WTC11 (cell line): Measurements from ENCODE around the gene PIGV.

Experiments
- CREB1 ChIP-seq: sonication (generic); formaldehyde crosslinking; IDR thresholded peaks from 2 replicates; pipeline ENCODE4 v1.8.0; 2023; ENCODE audit warnings: mild to moderate bottlenecking, missing genetic modification reagents
- CTCF ChIP-seq: fragments of 200-600 bp; IDR thresholded peaks from 2 replicates; pipeline ENCODE4 v1.8.0; 2022; ENCODE audit warnings: antibody characterized with exemption
- EMX1 ChIP-seq: fragments of 250-450 bp; sonication (Bioruptor Pico); IDR thresholded peaks from 2 replicates; pipeline ENCODE4 v1.8.0; 2021; ENCODE audit warnings: mild to moderate bottlenecking
- TCF7 ChIP-seq: sonication (generic); formaldehyde crosslinking; IDR thresholded peaks from 2 replicates; pipeline ENCODE4 v1.8.0; 2022; ENCODE audit warnings: mild to moderate bottlenecking, low read depth, missing genetic modification reagents, moderate library complexity
- ZNF121 ChIP-seq: sonication (generic); formaldehyde crosslinking; IDR thresholded peaks from 2 replicates; pipeline ENCODE4 v1.8.0; 2023; ENCODE audit warnings: missing genetic modification reagents
- TF ChIP-seq, protein P1 (sequence below): sonication (generic); formaldehyde crosslinking; IDR thresholded peaks from 2 replicates; pipeline ENCODE4 v1.8.1; 2023; ENCODE audit warnings: mild to moderate bottlenecking, missing genetic modification reagents, borderline replicate concordance

DNA sequence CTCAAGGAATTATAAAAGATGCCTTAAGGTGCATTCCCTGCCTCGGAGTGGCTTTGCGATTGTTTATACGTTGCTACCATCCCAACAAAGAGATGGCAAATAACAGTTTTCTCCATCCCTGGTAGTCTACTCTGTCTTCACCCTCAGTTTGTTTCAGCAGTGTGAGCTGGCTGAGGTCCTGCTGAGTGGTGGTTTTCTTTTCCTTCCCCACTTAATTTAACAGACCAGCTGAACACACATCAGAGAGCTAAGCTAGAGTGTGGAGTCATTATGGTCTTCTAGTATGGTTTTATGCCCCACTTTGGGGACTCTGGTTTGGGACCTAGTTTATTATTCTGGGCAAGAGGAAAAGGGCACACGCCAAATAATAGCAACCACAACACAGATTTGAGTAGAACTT lies 2.2 kb downstream of the PIGV start:
- no peak for TF ChIP-seq CTCF
- no peak for TF ChIP-seq CREB1 (CRISPR knock-in tag)
- no peak for TF ChIP-seq TCF7
- no peak for TF ChIP-seq EMX1 (CRISPR knock-in tag)
- TF ChIP-seq, protein P1, sequence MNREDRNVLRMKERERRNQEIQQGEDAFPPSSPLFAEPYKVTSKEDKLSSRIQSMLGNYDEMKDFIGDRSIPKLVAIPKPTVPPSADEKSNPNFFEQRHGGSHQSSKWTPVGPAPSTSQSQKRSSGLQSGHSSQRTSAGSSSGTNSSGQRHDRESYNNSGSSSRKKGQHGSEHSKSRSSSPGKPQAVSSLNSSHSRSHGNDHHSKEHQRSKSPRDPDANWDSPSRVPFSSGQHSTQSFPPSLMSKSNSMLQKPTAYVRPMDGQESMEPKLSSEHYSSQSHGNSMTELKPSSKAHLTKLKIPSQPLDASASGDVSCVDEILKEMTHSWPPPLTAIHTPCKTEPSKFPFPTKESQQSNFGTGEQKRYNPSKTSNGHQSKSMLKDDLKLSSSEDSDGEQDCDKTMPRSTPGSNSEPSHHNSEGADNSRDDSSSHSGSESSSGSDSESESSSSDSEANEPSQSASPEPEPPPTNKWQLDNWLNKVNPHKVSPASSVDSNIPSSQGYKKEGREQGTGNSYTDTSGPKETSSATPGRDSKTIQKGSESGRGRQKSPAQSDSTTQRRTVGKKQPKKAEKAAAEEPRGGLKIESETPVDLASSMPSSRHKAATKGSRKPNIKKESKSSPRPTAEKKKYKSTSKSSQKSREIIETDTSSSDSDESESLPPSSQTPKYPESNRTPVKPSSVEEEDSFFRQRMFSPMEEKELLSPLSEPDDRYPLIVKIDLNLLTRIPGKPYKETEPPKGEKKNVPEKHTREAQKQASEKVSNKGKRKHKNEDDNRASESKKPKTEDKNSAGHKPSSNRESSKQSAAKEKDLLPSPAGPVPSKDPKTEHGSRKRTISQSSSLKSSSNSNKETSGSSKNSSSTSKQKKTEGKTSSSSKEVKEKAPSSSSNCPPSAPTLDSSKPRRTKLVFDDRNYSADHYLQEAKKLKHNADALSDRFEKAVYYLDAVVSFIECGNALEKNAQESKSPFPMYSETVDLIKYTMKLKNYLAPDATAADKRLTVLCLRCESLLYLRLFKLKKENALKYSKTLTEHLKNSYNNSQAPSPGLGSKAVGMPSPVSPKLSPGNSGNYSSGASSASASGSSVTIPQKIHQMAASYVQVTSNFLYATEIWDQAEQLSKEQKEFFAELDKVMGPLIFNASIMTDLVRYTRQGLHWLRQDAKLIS: no peak
- no peak for TF ChIP-seq ZNF121 (CRISPR knock-in tag)
